B cell (primary cell): ENCODE results near the gene RNMT. TPM values are rescaled to one million over a fixed set of nuclear protein-coding genes. Genes with fewer than 3 reads are reported as not detected.

Experiments
- ATAC-seq: fragments of 200-7000 bp; cut with Tn5 transposase; one replicate; pipeline ENCODE4 v1.10.0; 2021; ENCODE audit warnings: low read depth, mild to moderate bottlenecking, moderate number of reproducible peaks, moderate library complexity
- CTCF ChIA-PET: fragments of 350-600 bp; sonication (Branson Sonifier 250); formaldehyde crosslinking; loops from one replicate; lab custom pipeline; 2021; ENCODE audit warnings: antibody characterized with exemption, inconsistent platforms; lab: Charles Lee
- POLR2A ChIA-PET: fragments of 350-600 bp; sonication (Branson Sonifier 250); formaldehyde crosslinking; loops from one replicate; lab custom pipeline; 2021; ENCODE audit warnings: antibody characterized with exemption; lab: Charles Lee
- DNase-seq: peaks from one replicate; pipeline ENCODE4 v3.0.0; 2013
- H2AFZ ChIP-seq: 2 replicates; pipeline ENCODE4 v1.6.1; 2012; ENCODE audit warnings: mild to moderate bottlenecking, low read depth, low read length; ENCODE audit not compliant: insufficient read depth, poor library complexity, severe bottlenecking
- H3K27ac ChIP-seq, 2 donors: 1 replicate in 1 of 2; 2 replicates in 1 of 2; pipeline ENCODE4 v1.5.1; 2012 to 2013; ENCODE audit warnings: low read length in 2 of 2, mild to moderate bottlenecking in 2 of 2, moderate library complexity in 1 of 2
- H3K27me3 ChIP-seq, 4 experiments: fragments of 200-600 bp in 1 of 4; sonication (generic) in 1 of 4; replicated peaks in 1 of 4; 1 replicate in 2 of 4; 2 replicates in 2 of 4; pipeline versions ENCODE4 v1.6.1 to v1.7.0; 2013 to 2016; ENCODE audit warnings: low read length in 3 of 4, mild to moderate bottlenecking in 2 of 4, mixed read lengths in 1 of 4, moderate library complexity in 1 of 4; ENCODE audit not compliant: insufficient read depth in 4 of 4, control insufficient read depth in 3 of 4; ENCODE audit errors: control extremely low read depth in 1 of 4
- H3K36me3 ChIP-seq, 2 experiments: replicated peaks in 1 of 2; 1 replicate in 1 of 2; 2 replicates in 1 of 2; pipeline versions ENCODE4 v1.6.1 to v1.7.1; 2013; ENCODE audit warnings: low read length in 1 of 2; ENCODE audit not compliant: insufficient read depth in 2 of 2, control insufficient read depth in 1 of 2; ENCODE audit errors: control extremely low read depth in 1 of 2, extremely low read depth in 1 of 2
- H3K4me1 ChIP-seq, 2 donors: fragments of 200-600 bp in 1 of 2; sonication (generic) in 1 of 2; 1 replicate in 1 of 2; 2 replicates in 1 of 2; pipeline versions ENCODE4 v1.5.1 to v1.6.1; 2013 to 2017; ENCODE audit warnings: low read length in 2 of 2; ENCODE audit not compliant: control insufficient read depth in 2 of 2, insufficient read depth in 2 of 2
- H3K4me2 ChIP-seq: replicated peaks from 2 replicates; pipeline ENCODE3; 2012; ENCODE audit warnings: mild to moderate bottlenecking, low read depth, low read length; ENCODE audit not compliant: poor library complexity, severe bottlenecking
- H3K4me3 ChIP-seq, 5 experiments: fragments of 200-600 bp in 1 of 5; sonication (generic) in 1 of 5; 1 replicate in 3 of 5; 2 replicates in 2 of 5; pipeline versions ENCODE4 v1.5.1 to v1.7.0; 2011 to 2016; ENCODE audit warnings: low read length in 4 of 5, mild to moderate bottlenecking in 4 of 5, low read depth in 2 of 5, control low read depth in 1 of 5, moderate library complexity in 1 of 5; ENCODE audit not compliant: insufficient read depth in 1 of 5; ENCODE audit errors: control extremely low read depth in 1 of 5, extremely low read depth in 1 of 5
- H3K79me2 ChIP-seq: fragments of 200-600 bp; sonication (generic); one replicate; pipeline ENCODE4 v1.6.0; 2016; ENCODE audit warnings: low read length; ENCODE audit not compliant: control insufficient read depth, insufficient read depth
- H3K9ac ChIP-seq: fragments of 200-600 bp; sonication (generic); 2 replicates; pipeline ENCODE4 v1.6.1; 2017; ENCODE audit warnings: mild to moderate bottlenecking, low read length, moderate library complexity
- H3K9me3 ChIP-seq, 3 donors: one replicate each; pipeline versions ENCODE4 v1.6.1 to v1.7.1; 2013; ENCODE audit warnings: low read length in 2 of 3; ENCODE audit not compliant: control insufficient read depth in 2 of 3, insufficient read depth in 1 of 3; ENCODE audit errors: control extremely low read depth in 1 of 3
- H4K20me1 ChIP-seq: 2 replicates; pipeline ENCODE4 v1.6.0; 2012; ENCODE audit warnings: mild to moderate bottlenecking, low read length; ENCODE audit not compliant: insufficient read depth, control insufficient read depth, poor library complexity, severe bottlenecking
- H3K27ac Mint-ChIP-seq: one replicate; pipeline ENCODE4 v1.8.0; 2021; ENCODE audit warnings: mixed read lengths
- H3K27me3 Mint-ChIP-seq: one replicate; pipeline ENCODE4 v1.8.0; 2021; ENCODE audit warnings: mixed read lengths
- H3K4me1 Mint-ChIP-seq: one replicate; pipeline ENCODE4 v1.8.0; 2021; ENCODE audit warnings: mixed read lengths
- H3K4me3 Mint-ChIP-seq: one replicate; pipeline ENCODE4 v1.8.0; 2021; ENCODE audit warnings: mixed read lengths
- H3K9me3 Mint-ChIP-seq: one replicate; pipeline ENCODE4 v1.8.0; 2022; ENCODE audit warnings: mixed read lengths; ENCODE audit not compliant: insufficient read depth
- CTCF ChIP-seq: fragments of 200-600 bp; IDR thresholded peaks from one replicate; pipeline ENCODE4 v1.8.0; 2022; ENCODE audit warnings: antibody characterized with exemption, mild to moderate bottlenecking
- EZH2 ChIP-seq: IDR thresholded peaks from 2 replicates; pipeline ENCODE4 v1.6.1; 2012; ENCODE audit warnings: borderline replicate concordance, low read depth, mild to moderate bottlenecking, moderate library complexity, low read length; ENCODE audit not compliant: insufficient read depth, poor library complexity, severe bottlenecking
- WGBS: methylation state at CpG from one replicate; pipeline ENCODE4 v1.1.5; 2013; ENCODE audit warnings: missing lambda C conversion rate; ENCODE audit not compliant: insufficient coverage; 5-methylcytosine and 5-hydroxymethylcytosine counted together
- intact Hi-C: fragments of 100-400 bp; cut with micrococcal nuclease; formaldehyde crosslinking; loops from one replicate; pipeline ENCODE4 v1.10.0; 2022
- polyA plus RNA-seq: library from polyadenylated mRNA; depleted of rRNA; stranded (reverse); fragments of >200 nt; gene quantifications from 2 replicates; pipeline ENCODE4 v1.2.3, GENCODE V29; 2012
- total RNA-seq, 2 donors: library from RNA; stranded (reverse); fragments of 120-200 nt in 1 of 2; gene quantifications; 1 replicate in 1 of 2; 2 replicates in 1 of 2; pipeline versions ENCODE4 v1.2.3 to v1.2.4, GENCODE V29; 2013 to 2022

Gene RNMT
- total and polyA plus RNA-seq, 2 donors (not counting 1 experiment from before 2014, with no cell fraction given) = 15.4 to 57.8 TPM

- H3K27ac Mint-ChIP-seq = no peak overlapping the region
- ATAC-seq (no peak), DNase-seq (no peak)
- Histone ChIP-seq H2AFZ (no peak overlapping the region), H3K4me3 (no peak overlapping the region), H3K79me2 (peaks cover 99% of the 10 kb centered on the region), H3K27ac (no peak overlapping the region), H3K27me3 (no peaks in the 10 kb centered on the region), H3K4me1 (peaks cover 0 to 2% of the 10 kb centered on the region in 2 donors), H3K9me3 (peaks cover 3 to 5% (median 4%) of the 10 kb centered on the region in 3 donors), H4K20me1 (peaks cover 28% of the 10 kb centered on the region), H3K36me3 (no peaks in the 10 kb centered on the region), H3K4me2 (no peak overlapping the region), H3K9ac (no peak overlapping the region)
- TF ChIP-seq EZH2 (no peak), CTCF (no peak)
- H3K4me1 Mint-ChIP-seq = peaks cover 13% of the 10 kb centered on the region
- no peak overlapping the region for H3K4me3 Mint-ChIP-seq
- CTCF ChIA-PET = interaction anchor here (0.7 kb wide), 1 partner anchor 364 kb away, joined by 3 read pairs; no protein-coding TSS in a partner anchor
- peaks cover 4% of the 10 kb centered on the region for H3K9me3 Mint-ChIP-seq
- intact Hi-C loops = no loop called here
- no peaks in the 10 kb centered on the region for H3K27me3 Mint-ChIP-seq
- POLR2A ChIA-PET = interaction anchor here (0.6 kb wide), 1 partner anchor 837 kb away, joined by 3 read pairs; no protein-coding TSS in a partner anchor
- WGBS = 100% methylated on average over 1 of the region's 1 CpG
Measured at GRCh38 chr18:13720123-13720522, 6.3 kb upstream of the RNMT start.

- Histone ChIP-seq H4K20me1 (peaks cover 26% of the 10 kb centered on the region), H3K4me2 (no peak overlapping the region), H3K27ac (no peak overlapping the region), H3K79me2 (peaks cover 99% of the 10 kb centered on the region), H2AFZ (no peak overlapping the region), H3K9me3 (peaks cover 3 to 5% (median 4%) of the 10 kb centered on the region in 3 donors), H3K9ac (no peak overlapping the region), H3K27me3 (no peaks in the 10 kb centered on the region), H3K36me3 (no peaks in the 10 kb centered on the region), H3K4me1 (peaks cover 7 to 9% of the 10 kb centered on the region in 2 donors), H3K4me3 (no peak overlapping the region)
- no peaks in the 10 kb centered on the region for H3K27me3 Mint-ChIP-seq
- H3K27ac Mint-ChIP-seq = no peak overlapping the region
- intact Hi-C loops = no loop called here
- CTCF ChIA-PET = interaction anchor here (0.7 kb wide), 1 partner anchor 364 kb away, joined by 3 read pairs; no protein-coding TSS in a partner anchor
- no peak for DNase-seq
- POLR2A ChIA-PET = no interaction called here
- TF ChIP-seq EZH2 (no peak), CTCF (no peak)
- no peak overlapping the region for H3K4me3 Mint-ChIP-seq
- ATAC-seq = no peak
- peaks cover 19% of the 10 kb centered on the region for H3K4me1 Mint-ChIP-seq
- H3K9me3 Mint-ChIP-seq = peaks cover 4% of the 10 kb centered on the region
- WGBS = no CpG with 5 or more reads among the region's 1 CpG
Measured at GRCh38 chr18:13720847-13721246, 5.6 kb upstream of the RNMT start.
